ENCODE data around the gene RARB.

Gene RARB

GRCh38 chr3:25556447-25556846, 128.4 kb downstream of the RARB start:
- DNase-seq, result no peak

- DNase-seq, result no peak
Observed at GRCh38 chr3:25557694-25558093, 129.6 kb downstream of the RARB start.

DNA sequence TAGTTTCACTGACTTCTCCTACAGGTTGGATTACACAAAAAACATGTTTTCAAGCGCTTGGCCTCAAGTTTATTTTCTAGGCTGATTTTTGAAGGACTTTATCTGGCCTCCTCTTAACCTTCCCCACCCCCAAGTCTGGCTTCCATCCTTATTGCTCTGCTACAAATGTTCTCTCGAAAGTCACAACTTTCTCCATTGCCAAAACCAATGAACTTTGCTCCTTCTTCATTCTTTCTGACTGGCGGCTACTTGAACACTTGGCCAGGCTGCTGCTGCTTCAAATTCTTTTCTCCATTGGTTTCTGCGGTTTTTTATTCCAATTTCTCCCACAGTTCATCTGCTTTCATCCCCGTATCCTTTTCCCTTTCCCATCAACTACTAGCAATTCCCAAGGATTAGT, 130.1 kb downstream of the RARB start:
- DNase-seq, result no peak

DNA sequence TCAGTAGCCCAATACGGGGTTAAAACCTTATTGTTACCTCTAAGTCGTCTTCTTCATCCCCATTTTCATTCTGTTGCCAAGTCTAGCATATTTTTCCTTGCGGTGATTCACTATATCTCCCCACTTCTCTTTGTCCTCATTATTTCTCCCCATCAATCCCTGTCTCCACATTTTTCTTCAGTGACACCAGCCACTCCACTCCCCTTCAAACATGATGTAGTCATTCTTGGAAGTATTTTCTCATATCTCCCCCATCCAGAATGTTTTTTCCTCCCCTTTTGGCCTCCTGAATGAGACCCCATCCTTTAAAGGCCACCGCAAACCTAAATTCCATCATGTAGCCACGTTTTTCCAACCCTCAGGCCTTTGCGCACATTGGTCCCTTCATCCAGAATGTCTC, 130.7 kb downstream of the RARB start:
- DNase-seq, result no peak

DNA sequence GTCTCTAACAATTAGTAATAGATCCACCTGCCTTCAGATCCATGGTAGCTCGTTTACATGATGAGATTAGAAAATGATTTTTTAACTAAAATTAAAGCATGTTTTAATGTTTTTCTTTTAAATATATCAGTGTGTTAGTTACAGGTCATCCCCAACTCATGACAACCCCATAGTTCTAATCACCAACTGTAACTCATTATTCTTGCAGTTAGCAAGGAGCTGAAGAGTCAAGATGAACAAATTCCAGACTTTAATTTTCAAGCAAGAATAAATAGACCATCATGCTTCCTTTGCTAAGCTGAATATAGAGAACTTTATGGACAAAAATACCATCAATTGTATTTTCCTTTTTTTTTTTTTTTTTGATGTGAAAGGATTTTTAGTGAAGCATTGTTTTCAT, 135.5 kb downstream of the RARB start:
- DNase-seq, result no peak

DNA sequence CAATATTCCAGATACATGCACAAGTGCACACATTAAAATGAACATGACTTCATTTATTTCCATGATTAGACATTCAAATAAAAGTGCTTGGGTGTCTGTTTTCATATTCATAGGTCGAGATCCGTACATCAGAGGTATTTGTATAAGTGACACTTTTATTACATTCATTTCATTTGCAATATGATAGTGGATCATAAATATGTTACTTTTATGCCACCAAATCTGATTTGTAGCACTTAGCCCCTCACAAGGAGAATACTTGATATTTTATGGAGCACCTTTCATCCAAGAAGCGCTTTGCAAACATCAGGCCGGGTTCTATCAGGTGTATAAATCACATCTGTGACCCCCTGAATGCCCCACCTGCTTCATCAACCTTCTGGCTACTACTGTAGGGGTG, 136.0 kb downstream of the RARB start:
- DNase-seq, result no peak

- DNase-seq, result no peak
Observed at GRCh38 chr3:25565807-25566206, 137.7 kb downstream of the RARB start.

- no peak for DNase-seq
Observed at GRCh38 chr3:25566358-25566920, 138.4 kb downstream of the RARB start.

DNA sequence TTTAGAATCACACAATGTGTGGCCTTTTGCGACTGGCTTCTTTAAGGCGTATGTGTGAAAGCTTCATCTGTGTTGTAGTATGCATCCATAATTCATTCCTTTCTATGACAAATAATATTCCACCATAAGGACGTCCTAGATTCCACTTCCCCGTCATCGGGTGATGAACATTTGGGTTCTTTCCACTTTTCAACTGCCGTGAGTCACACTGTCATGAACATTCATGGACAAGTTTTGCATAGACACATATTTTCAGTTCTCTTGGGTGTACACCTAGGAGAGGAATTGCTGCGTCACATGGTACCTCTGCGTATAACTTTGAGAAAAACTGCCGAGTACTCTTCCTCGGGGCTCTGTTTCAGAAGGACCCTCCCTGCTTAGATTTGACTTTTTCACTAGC, 139.3 kb downstream of the RARB start:
- DNase-seq, result no peak

DNA sequence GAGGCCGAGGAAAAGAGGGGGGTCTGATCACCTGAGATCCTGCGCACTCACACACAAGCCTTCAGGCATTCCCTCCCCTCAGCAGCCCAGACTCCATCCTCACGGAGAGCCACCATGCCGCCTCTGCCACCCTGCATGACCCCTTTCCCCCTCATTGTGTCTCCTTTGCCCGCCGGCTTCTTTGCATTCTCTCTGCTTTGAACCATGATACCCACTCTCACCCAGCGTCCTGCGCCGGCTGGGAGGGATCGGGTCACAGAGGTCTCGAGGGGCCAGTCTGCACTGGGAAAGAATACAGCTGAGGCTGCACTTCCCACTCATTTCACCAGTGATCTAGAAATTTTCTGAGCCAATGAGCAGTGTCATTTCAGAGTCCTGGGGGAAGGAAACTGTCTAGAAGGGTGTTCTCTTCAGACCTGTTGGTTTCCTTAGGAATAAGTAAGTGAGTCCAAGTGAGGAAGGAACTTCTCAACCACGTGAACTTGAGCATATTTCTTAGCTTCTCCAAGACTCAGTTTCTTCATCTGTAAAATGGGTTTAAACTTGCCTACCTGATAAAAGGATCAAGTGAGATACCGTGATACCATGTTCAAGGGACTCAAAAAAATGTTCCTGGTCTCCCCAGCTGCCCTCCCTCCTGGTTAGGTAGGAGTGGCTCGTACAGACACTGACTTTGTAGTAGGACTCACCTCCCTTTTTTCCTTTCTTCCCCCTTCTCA, 139.9 kb downstream of the RARB start:
- no peak for DNase-seq

DNA sequence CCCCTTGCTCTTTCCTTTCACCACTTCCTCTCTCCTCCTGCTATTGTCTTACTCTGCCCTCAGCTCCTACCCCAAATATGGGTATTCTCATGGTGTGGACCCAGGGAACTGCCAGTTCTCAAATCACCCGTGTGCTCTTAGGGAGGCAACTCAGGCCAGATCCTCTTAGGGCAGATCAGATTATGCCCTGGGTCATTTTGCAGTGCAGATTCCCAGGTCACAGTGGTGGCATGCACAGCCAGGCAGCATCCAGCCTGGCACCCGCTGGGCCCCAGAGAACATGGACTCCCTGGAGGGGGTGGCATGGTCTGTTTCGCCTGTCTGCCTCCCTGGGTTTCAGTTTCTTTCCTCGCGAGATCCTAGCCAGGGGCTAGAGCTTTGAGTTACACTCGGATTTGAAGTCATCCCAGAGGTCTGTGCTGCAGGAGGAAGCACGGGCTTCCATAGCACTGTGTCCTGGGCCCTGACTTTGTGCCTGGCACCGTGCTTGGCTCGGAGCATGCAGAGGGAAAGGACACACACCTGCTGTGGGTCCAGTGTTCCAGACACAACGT, 140.5 kb downstream of the RARB start:
- no peak for DNase-seq

DNA sequence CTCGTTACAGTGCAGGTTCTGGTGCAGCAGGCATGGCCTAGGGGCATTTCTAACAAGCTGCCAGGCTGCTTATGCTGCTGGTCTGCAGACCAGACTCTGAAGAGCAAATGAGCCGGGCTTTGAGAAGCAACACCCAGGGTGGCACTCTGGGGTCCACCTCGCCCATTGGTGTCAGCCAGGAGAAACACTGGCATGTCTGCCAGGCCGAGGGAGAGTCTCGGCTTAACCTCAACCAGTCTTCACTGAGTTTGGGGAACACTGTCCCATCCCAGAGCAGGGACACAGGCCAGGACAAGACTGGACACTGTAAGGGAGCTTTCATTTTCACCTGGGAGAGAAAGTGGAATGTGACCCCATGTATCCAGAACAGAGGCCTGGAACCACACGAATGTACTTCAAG, 143.2 kb downstream of the RARB start:
- DNase-seq, result no peak

DNA sequence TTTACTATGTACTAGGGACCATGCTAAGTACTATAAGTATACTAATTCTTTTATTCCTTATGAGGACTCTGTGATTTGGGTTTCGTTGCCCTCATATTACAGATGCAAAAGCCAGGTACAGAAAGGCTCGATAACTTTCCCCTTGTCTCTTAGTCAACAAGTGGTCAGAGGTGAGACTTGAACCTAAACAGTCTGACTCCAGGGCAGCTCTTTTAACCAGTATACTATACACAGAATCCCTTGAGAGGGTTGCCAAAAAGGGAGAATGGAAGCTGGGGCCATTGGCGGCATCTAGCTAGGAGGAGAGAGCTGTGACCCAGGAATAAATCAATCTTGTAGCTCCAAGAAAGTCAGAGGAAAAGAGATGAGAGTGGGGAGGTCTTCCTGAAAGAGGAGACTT, 144.3 kb downstream of the RARB start:
- no peak for DNase-seq

- DNase-seq, result no peak
Observed at GRCh38 chr3:25572919-25573385, 144.9 kb downstream of the RARB start.

DNA sequence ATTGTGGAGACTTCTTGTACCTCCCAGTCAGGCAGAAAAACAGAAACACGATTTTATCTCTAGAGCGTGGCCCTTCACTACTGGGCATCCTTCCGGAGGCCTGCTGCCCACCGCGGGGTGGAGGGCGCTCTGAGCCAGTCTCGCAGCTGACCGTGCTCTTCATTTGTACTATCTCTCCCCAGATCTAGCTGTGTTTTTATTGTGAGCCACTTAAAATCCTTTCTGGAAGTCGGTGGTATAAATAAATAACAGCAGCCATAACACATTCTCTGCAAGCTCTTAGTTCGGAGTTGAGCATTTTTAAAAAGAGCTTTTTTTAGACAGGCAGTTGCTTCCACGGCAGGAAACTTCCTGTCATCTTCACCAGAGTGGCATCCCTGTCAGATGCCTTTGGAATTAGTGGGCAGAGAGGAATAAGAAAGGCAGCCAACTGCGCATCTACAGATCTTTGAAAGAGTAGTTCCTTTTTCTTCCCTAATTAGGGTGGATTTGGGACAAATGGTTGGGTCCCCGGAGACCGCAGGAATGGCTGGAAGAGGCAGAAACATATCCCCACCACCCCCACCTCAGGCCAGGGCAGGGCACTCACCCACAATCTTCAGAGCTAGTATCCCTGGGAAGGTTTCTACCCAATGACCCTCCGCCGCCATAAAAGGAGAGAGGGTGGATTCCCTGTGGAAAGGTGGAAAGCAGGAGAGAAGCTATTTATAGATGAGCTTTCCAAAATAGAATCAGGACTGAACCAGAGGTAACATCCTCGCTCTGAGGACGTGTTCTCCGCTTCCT, 145.5 kb downstream of the RARB start:
- no peak for DNase-seq

GRCh38 chr3:25574172-25574765, 146.2 kb downstream of the RARB start:
- no peak for DNase-seq

DNA sequence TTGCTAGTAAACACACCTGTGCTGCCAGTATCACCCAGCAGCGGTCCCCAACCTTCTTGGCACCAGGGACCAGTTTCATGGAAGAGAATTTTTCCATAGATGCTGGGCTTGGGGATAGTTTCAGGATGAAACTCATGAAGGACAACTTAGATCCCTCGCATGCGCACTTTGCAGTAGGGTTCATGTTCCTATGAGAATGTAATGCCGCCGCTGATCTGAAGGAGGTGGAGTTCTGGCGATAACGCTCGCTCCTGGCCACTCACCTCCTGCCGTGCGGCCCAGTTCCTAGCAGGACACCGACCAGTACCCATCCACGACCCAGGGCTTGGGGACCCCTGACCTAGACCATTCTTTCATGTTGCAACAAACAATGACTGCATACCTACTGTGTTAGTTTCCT, 146.9 kb downstream of the RARB start:
- no peak for DNase-seq

DNA sequence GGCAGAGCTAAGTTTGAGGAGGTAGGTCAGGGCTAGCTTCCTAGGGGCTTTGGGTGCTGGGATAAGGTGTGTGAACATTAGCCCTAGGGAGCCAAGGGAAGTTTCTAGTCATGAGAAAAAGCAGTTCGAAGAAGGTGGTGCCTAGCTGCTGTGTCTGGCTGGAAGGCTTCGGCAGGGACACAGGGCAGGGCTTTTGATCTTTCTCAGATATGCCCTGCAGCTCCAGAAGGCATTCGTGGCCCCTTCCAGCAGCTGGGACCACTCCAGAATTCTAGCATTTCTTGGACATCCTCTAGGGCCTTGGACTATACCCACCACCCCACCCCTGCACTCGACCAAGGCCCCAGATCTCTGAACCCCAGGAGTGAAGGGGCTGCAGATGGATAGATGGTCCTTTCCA, 148.1 kb downstream of the RARB start:
- DNase-seq, result no peak

DNA sequence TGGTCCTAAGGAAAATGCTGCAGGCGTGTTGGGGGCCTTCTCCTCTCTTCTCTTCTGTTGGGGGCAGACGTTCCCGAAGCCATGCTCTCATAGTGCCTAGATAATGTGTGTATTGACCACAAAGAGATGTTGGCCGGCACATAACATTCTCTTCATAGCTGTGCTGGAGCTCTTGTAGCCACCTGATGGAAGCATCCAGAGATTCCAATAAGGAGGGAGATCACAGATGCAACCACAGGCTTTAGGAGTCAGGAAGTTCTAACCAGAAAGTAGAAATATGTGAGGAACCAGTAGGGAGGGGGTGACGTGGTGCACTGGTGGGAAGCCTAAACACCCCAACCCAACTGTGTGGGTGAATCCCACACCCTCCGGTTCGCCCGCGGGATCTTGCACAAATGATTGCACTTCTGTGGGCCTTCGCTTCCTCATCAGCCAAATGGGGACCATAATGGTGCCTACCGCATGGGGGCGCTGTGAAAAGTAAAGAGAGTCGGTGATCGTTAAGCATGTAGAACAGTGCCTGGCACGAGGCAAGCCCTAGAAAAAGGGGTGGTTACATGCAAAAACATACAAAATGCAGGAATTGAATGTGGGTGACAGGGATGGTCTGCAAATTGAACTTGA, 148.9 kb downstream of the RARB start:
- DNase-seq, result no peak

GRCh38 chr3:25578059-25578458, 150.0 kb downstream of the RARB start:
- no peak for DNase-seq

DNA sequence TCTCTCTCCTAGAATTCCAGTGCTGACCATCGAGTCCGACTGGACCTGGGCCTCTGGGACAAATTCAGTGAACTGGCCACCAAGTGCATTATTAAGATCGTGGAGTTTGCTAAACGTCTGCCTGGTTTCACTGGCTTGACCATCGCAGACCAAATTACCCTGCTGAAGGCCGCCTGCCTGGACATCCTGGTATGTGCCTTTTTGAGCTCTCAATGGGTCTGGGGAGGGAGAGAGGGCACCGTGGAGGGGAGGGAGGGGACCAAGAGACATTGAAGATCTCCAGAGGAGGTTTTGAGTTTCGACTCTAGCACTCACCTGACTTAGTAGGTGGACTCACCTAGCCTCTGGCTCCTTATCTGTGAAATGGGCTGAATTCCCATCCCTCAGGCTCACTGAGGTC, 152.5 kb downstream of the RARB start:
- DNase-seq, result no peak

DNA sequence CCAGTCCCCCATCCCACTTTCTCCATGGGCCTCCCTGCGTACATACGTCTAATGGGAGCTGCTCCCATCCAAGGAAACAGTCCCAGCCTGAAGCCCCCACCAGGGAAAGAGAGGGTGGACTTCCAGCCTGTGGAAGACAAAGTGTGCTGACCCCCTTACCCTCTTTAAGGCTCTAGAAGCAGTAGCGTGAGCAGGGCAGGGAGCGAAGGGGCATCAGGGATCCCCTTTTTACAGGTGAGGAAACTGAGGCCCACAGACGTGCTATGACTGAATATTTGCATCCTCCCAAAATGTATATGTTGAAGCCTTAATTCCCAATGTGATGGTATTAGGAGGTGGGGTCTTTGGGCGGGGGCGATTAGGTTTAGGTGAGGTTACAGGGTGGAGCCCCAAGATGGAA, 153.3 kb downstream of the RARB start:
- no peak for DNase-seq

DNA sequence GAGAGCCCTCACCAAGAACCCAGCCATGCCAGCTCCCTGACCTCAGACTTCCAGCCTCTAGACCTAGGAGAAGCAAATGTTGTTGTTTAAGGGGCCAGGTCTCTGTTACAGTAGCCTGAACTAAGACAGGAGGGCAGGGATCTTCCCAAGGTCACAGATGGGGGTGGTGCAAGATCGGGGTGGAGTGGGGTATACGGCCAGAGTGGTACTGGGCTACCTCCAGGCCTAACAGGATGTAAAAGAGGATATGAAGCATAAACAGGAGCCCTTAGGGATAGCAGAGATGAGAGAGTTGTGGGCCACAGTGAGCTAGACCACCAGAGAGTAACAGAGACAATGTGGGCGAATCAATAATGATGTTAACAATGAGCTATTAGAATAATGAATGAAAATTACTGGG, 153.8 kb downstream of the RARB start:
- no peak for DNase-seq
